Left colon (tissue), 2 donors: ENCODE data around the gene MEI4. TPM values are rescaled to one million over a fixed set of nuclear protein-coding genes. Genes with fewer than 3 reads are reported as not detected.
"Not testable (repeated sequence)": the region's sequence is repeated elsewhere in the genome, so short reads cannot be mapped to it uniquely, and the experiment has no call there.

ENCODE experiments used
- ATAC-seq: fragments of 200-7000 bp; cut with Tn5 transposase; one replicate; pipeline ENCODE4 v1.9.1; 2020; ENCODE audit warnings: mild to moderate bottlenecking, moderate library complexity
- DNase-seq, 2 donors: peaks; one replicate each; pipeline ENCODE4 v3.0.0-alpha.2; 2020
- intact Hi-C, 2 donors: fragments of 100-400 bp; cut with DNase I in 1 of 2; cut with micrococcal nuclease in 1 of 2; formaldehyde crosslinking; loops; one replicate each; pipeline versions ENCODE4 v1.11.2 to v1.14.0; 2022; cut with DNase I, micrococcal nuclease
- total RNA-seq, 2 donors: library from RNA; stranded (reverse); fragmentation: NEBNext Ultra II Directional; extraction: Animal tissue kit (Norgen Biotek cat#: 25700); gene quantifications; one replicate each; pipeline ENCODE4 v1.2.1, GENCODE V29; 2021
- donor health status: DM: no; HTN: no; CAD: no.
- donor health status: DM: yes; HTN: yes; CAD: no.

The MEI4 gene
- total RNA-seq, 2 donors from 2014 or later = not detected

GRCh38 chr6:77669913-77670312 lies 17.1 kb downstream of the MEI4 start:
- no peak for ATAC-seq
- intact Hi-C loops = no loop called here
- DNase-seq = no peak

- no peak for ATAC-seq
- no peak for DNase-seq
- intact Hi-C loops = no loop called here
These were observed 21.4 kb downstream of the MEI4 start for GRCh38 chr6:77674211-77674610.

GRCh38 chr6:77678048-77678447 lies 25.2 kb downstream of the MEI4 start:
- ATAC-seq = no peak
- intact Hi-C loops = no loop called here
- DNase-seq = no peak

GRCh38 chr6:77683515-77683914 lies 30.7 kb downstream of the MEI4 start:
- DNase-seq = no peak
- ATAC-seq = no peak
- intact Hi-C loops = no loop called here

GRCh38 chr6:77686931-77687330 lies 34.1 kb downstream of the MEI4 start:
- ATAC-seq (no peak), DNase-seq (no peak)
- intact Hi-C loops = no loop called here

GRCh38 chr6:77688649-77689048 lies 35.8 kb downstream of the MEI4 start:
- DNase-seq = no peak
- no peak for ATAC-seq
- intact Hi-C loops = no loop called here

- intact Hi-C loops, DNase-seq, ATAC-seq: not testable (repeated sequence)
These were observed 47.3 kb downstream of the MEI4 start for GRCh38 chr6:77700095-77700494.

GRCh38 chr6:77707603-77708002 lies 54.8 kb downstream of the MEI4 start:
- intact Hi-C loops = no loop called here
- ATAC-seq = no peak
- no peak for DNase-seq

GRCh38 chr6:77715588-77715987 lies 62.7 kb downstream of the MEI4 start:
- intact Hi-C loops = no loop called here
- no peak for DNase-seq
- no peak for ATAC-seq

GRCh38 chr6:77716311-77716710 lies 63.5 kb downstream of the MEI4 start:
- no peak for ATAC-seq
- no peak for DNase-seq
- intact Hi-C loops = no loop called here

- intact Hi-C loops, DNase-seq, ATAC-seq: not testable (repeated sequence)
These were observed 83.2 kb downstream of the MEI4 start for GRCh38 chr6:77736010-77736409.

- ATAC-seq (no peak), DNase-seq (no peak)
- intact Hi-C loops = no loop called here
These were observed 87.5 kb downstream of the MEI4 start for GRCh38 chr6:77740380-77740779.

- ATAC-seq, DNase-seq, intact Hi-C loops: not testable (repeated sequence)
These were observed 99.3 kb downstream of the MEI4 start for GRCh38 chr6:77752156-77752555.

- no peak for ATAC-seq
- intact Hi-C loops = no loop called here
These were observed 109.5 kb downstream of the MEI4 start for GRCh38 chr6:77762386-77762785.

GRCh38 chr6:77763124-77763523 lies 110.3 kb downstream of the MEI4 start:
- DNase-seq (no peak), ATAC-seq (no peak)
- intact Hi-C loops = no loop called here

More at GRCh38 chr6:77762386-77762785, 109.5 kb downstream of the MEI4 start:
- DNase-seq = no peak

GRCh38 chr6:77764364-77764763 lies 111.5 kb downstream of the MEI4 start:
- ATAC-seq = no peak
- DNase-seq = no peak
- intact Hi-C loops = no loop called here

GRCh38 chr6:77773157-77773822 lies 120.5 kb downstream of the MEI4 start:
- DNase-seq = no peak
- ATAC-seq = no peak
- intact Hi-C loops = no loop called here

- ATAC-seq (no peak), DNase-seq (no peak)
- intact Hi-C loops = no loop called here
These were observed 121.6 kb downstream of the MEI4 start for GRCh38 chr6:77774457-77774856.

GRCh38 chr6:77776441-77776840 lies 123.6 kb downstream of the MEI4 start:
- intact Hi-C loops = no loop called here
- DNase-seq = no peak
- no peak for ATAC-seq

GRCh38 chr6:77778527-77778926 lies 125.7 kb downstream of the MEI4 start:
- ATAC-seq (no peak), DNase-seq (no peak)
- intact Hi-C loops = no loop called here

GRCh38 chr6:77786935-77787629 lies 134.2 kb downstream of the MEI4 start:
- ATAC-seq = no peak
- intact Hi-C loops = no loop called here
- DNase-seq = no peak
